Activated T-cell treated with anti-CD3 and anti-CD28 coated beads, Interleukin-2, amount 50 U/mL, for 72 hours (primary cell): ENCODE data around the gene ASTN2. TPM values are rescaled to one million over a fixed set of nuclear protein-coding genes. Genes with fewer than 3 reads are reported as not detected.

Source experiments
- ATAC-seq, 2 donors: fragments of 150-1000 bp; cut with Tn5 transposase; replicated peaks in 1 of 2; 2 replicates each; pipeline ENCODE4 v1.10.0; 2021; ENCODE audit warnings: moderate library complexity in 2 of 2, mild to moderate bottlenecking in 1 of 2
- DNase-seq, 2 donors: peaks; one replicate each; pipeline ENCODE4 v3.0.0; 2021 to 2022; ENCODE audit warnings: mixed read lengths in 1 of 2
- H3K27ac Mint-ChIP-seq: one replicate; pipeline ENCODE4 v1.8.0; 2022; ENCODE audit warnings: mild to moderate bottlenecking, moderate library complexity, mixed read lengths
- H3K27me3 Mint-ChIP-seq: one replicate; pipeline ENCODE4 v1.8.0; 2022; ENCODE audit warnings: low read depth, mixed read lengths
- H3K36me3 Mint-ChIP-seq, 2 donors: one replicate each; pipeline ENCODE4 v1.8.0; 2022; ENCODE audit warnings: mixed read lengths in 2 of 2, mild to moderate bottlenecking in 1 of 2; ENCODE audit not compliant: insufficient read depth in 2 of 2
- H3K4me1 Mint-ChIP-seq: one replicate; pipeline ENCODE4 v1.8.0; 2022; ENCODE audit warnings: low read depth, mixed read lengths
- H3K4me3 Mint-ChIP-seq, 2 donors: one replicate each; pipeline ENCODE4 v1.8.0; 2022; ENCODE audit warnings: mild to moderate bottlenecking in 2 of 2, mixed read lengths in 2 of 2, moderate library complexity in 2 of 2
- H3K9me3 Mint-ChIP-seq, 2 donors: one replicate each; pipeline ENCODE4 v1.8.0; 2022; ENCODE audit warnings: mixed read lengths in 2 of 2
- total RNA-seq, 2 donors: library from RNA; stranded (reverse); gene quantifications; one replicate each; pipeline ENCODE4 v1.2.3, GENCODE V29; 2022

ASTN2 gene
- total RNA-seq, 2 donors from 2014 or later, result 4.2 to 5.6 TPM

- Mint-ChIP-seq H3K9me3 (peaks cover 0 to 4% of the 10 kb centered on the region in 2 donors), H3K27me3 (no peaks in the 10 kb centered on the region), H3K36me3 (no peaks in the 10 kb centered on the region), H3K4me1 (no peaks in the 10 kb centered on the region), H3K4me3 (no peak overlapping the region), H3K27ac (no peak overlapping the region)
- no peak for DNase-seq
- ATAC-seq, result no peak
These were observed 74.4 kb downstream of the ASTN2 start for GRCh38 chr9:117340422-117340821.

DNA sequence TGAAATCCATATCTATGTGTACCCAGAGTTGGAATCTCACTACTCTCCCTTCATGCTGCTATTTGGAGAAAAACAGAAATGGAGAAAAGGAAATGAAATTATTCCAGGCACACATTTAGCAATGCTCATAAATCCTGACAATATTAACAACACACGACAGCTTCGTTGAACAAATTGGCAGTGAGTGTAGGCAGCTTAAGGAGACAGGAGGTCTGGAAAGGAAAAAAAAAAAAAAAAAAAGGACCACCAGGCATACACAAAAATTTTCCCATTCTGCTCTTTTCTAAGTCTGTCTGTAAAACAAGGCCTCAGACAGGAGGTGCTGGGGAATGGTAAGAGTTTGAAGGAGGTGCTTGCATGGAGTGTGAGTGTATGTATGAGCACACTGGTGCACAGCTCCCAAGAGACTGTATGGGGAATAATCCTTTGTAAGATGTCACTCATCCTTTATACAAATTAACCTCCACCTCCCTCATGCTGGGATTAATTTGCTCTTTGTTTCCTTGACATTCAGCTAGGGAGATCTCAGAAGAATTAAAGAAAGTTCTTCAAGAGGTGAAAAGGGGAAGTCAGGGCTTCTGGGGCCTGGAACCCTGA is 78.9 kb downstream of the ASTN2 start:
- no peak for DNase-seq
- H3K9me3 Mint-ChIP-seq, result peaks cover 0 to 6% of the 10 kb centered on the region in 2 donors
- no peak for ATAC-seq
- no peaks in the 10 kb centered on the region for H3K36me3 Mint-ChIP-seq
- no peak overlapping the region for H3K27ac Mint-ChIP-seq
- H3K4me3 Mint-ChIP-seq, result no peak overlapping the region
- H3K4me1 Mint-ChIP-seq, result no peaks in the 10 kb centered on the region
- no peaks in the 10 kb centered on the region for H3K27me3 Mint-ChIP-seq

DNA sequence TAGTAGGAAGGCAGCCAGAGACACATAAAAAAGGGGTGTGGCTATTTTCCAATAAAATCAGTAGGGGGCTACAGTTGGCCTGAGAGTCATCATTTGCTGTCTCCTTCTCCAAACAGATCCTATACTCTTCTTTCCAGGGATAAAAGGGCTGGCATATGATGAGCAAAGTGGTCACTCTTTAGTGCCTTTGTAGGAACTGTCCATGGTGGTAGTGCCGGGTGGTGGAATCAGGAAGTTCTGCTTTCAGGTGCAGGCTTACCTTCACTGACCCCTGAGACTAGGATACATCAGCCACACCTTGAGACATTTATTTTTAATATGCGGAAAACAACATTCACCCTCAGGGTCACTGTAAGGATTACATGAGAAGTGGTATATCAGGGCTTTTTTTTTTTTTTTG is 80.8 kb downstream of the ASTN2 start:
- Mint-ChIP-seq H3K36me3 (no peaks in the 10 kb centered on the region), H3K4me1 (no peaks in the 10 kb centered on the region), H3K4me3 (no peak overlapping the region), H3K27me3 (no peaks in the 10 kb centered on the region), H3K27ac (no peak overlapping the region), H3K9me3 (peaks cover 0 to 4% of the 10 kb centered on the region in 2 donors)
- DNase-seq, result no peak
- ATAC-seq, result no peak

DNA sequence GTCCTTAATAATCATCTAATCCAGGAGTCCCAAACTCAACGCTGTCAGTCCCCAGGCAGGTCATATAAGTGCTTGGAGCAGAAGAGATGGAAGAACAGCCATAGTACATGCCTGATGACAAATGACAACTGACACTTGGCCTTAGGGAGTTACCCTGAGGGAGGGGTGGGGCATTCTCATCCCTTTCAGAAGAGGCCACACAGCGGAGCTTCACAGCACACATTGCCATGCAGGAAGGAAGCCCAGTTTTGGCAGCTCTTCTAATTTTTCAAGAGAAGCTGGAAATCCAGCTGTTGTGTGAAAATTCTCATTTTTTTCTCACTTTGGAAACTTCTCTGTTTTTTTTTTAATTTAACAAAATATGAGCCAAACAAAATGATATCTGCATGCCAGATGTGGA is 89.0 kb downstream of the ASTN2 start:
- Mint-ChIP-seq H3K36me3 (no peaks in the 10 kb centered on the region), H3K9me3 (peaks cover 4 to 5% of the 10 kb centered on the region in 2 donors), H3K27ac (no peak overlapping the region), H3K4me1 (no peaks in the 10 kb centered on the region), H3K4me3 (no peak overlapping the region), H3K27me3 (peaks cover 4% of the 10 kb centered on the region)
- no peak for ATAC-seq
- DNase-seq, result no peak

DNA sequence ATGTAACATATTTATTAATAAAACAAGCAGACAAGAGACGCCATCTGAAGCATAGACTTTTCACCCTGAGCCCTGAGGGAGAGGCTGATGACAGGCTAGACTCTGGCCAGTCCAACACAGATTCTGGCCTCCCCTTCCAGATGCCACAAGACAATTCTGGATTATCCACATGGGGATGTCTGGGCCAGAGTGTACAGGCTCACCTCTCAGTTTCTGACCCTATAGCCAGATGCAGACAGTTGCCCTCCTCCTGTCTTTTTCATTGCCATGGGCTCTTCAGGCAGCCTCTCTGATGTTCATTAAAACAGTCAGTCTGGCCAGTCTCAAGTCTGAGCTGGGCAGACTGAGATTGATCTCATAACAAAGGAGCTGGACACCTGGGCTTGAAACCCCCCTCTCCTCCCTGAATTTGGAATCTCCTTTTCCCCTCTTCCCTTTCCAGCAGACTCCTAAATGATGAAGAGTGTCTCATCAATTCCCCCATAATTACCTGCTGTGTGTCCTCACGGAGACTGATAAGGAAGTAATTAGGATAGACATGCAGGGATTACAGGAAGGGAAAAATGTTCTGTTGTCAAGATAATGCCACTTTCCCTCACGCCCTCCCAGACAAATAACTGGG is 89.6 kb downstream of the ASTN2 start:
- H3K27me3 Mint-ChIP-seq, result peaks cover 4% of the 10 kb centered on the region
- no peak overlapping the region for H3K4me3 Mint-ChIP-seq
- H3K36me3 Mint-ChIP-seq, result no peaks in the 10 kb centered on the region
- no peaks in the 10 kb centered on the region for H3K4me1 Mint-ChIP-seq
- DNase-seq, result no peak
- peaks cover 4 to 5% of the 10 kb centered on the region in 2 donors for H3K9me3 Mint-ChIP-seq
- H3K27ac Mint-ChIP-seq, result no peak overlapping the region
- ATAC-seq, result no peak

DNA sequence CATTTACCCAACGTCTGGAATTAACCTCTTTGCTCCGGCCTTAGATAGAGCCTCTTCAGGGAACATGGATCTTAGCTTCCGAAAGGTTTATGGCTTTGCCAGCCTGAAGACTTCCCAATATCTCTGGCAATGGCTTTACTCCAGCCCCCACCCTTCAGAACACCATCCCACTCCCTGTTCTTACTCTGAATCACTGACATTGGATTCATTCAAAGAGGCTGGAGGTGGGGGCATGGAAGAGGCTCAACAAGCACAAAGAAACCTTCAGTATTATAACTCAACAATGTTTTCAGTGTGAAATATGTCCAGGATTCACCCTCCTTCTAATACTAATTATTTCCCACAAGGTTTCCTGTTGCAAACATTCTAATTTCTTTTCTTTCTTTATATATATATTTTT is 91.5 kb downstream of the ASTN2 start:
- no peak overlapping the region for H3K4me3 Mint-ChIP-seq
- H3K27me3 Mint-ChIP-seq, result peaks cover 4% of the 10 kb centered on the region
- no peaks in the 10 kb centered on the region for H3K4me1 Mint-ChIP-seq
- DNase-seq, result no peak
- peaks cover 4 to 5% of the 10 kb centered on the region in 2 donors for H3K9me3 Mint-ChIP-seq
- no peak for ATAC-seq
- H3K36me3 Mint-ChIP-seq, result no peaks in the 10 kb centered on the region
- no peak overlapping the region for H3K27ac Mint-ChIP-seq

GRCh38 chr9:117317192-117317591 is 97.7 kb downstream of the ASTN2 start:
- H3K9me3 Mint-ChIP-seq, result peaks cover 0 to 1% of the 10 kb centered on the region in 2 donors

DNA sequence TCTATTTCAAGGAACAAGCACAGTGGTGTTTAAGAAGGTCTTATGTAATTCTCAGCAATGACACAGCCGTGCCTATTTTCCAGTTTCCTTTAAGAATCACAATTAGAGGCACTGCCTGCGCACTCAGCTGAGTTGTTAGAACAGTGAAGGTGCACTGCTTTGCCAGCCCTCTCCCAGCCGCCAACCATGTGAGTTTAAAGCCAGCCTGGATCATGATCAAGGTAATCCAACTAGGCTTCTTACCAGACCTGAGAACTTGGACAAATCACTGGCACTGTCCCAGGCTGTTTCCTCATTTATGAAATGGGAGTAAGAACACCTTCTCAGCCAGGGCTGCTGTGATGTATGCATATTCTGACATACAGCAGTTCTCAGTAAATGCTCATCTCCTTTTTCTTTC is 99.6 kb downstream of the ASTN2 start:
- Mint-ChIP-seq H3K4me3 (no peak overlapping the region), H3K36me3 (no peaks in the 10 kb centered on the region), H3K27ac (no peak overlapping the region), H3K4me1 (no peaks in the 10 kb centered on the region), H3K9me3 (peaks cover 0 to 1% of the 10 kb centered on the region in 2 donors), H3K27me3 (no peaks in the 10 kb centered on the region)
- ATAC-seq (no peak), DNase-seq (no peak)

More at GRCh38 chr9:117317192-117317591, 97.7 kb downstream of the ASTN2 start:
- H3K27ac Mint-ChIP-seq, result no peak overlapping the region
- H3K4me3 Mint-ChIP-seq, result no peak overlapping the region
- H3K4me1 Mint-ChIP-seq, result no peaks in the 10 kb centered on the region
- no peaks in the 10 kb centered on the region for H3K27me3 Mint-ChIP-seq
- no peaks in the 10 kb centered on the region for H3K36me3 Mint-ChIP-seq
- DNase-seq, result no peak
- ATAC-seq, result no peak

DNA sequence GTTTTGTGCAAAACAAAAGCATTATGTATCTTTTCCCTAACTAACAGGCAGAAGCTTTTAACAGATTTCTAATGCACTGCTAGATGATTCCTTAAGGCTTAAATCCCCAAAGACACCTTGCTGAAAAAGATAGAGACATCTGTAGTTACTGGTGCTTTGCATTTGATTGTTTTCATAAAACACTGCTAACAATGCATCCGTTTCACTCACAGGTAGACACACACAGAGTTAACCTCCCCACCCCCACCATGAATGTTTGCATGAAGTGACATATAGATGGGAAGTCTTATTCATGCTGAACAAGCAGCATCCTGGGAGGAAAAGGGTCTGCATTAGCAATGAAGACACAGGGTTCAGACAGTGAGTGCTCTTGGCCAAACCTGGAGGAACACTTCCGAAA is 100.9 kb downstream of the ASTN2 start:
- Mint-ChIP-seq H3K9me3 (peaks cover 0 to 1% of the 10 kb centered on the region in 2 donors), H3K27me3 (no peaks in the 10 kb centered on the region), H3K36me3 (no peaks in the 10 kb centered on the region), H3K4me3 (no peak overlapping the region), H3K27ac (no peak overlapping the region), H3K4me1 (no peaks in the 10 kb centered on the region)
- ATAC-seq (no peak), DNase-seq (no peak)

DNA sequence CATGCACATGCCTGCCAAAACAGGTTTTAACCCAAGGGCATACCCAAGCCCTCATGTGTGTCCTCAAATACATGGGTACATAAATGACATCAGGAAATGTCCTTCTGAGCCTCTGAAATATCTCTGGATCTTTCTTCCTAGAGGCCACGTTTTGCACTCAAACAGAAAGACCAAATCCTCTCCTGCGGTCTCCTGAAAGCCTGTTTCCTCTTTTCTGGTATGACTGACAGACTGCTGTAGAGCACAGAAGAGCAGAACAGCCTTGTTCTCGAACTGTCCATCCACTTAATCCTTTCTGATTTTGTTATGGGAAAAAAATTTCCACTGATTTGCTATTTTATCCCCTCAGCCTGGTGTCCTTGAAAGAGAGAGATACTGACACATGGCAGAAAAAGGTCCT is 107.2 kb downstream of the ASTN2 start:
- H3K27ac Mint-ChIP-seq, result no peak overlapping the region
- no peaks in the 10 kb centered on the region for H3K4me1 Mint-ChIP-seq
- peaks cover 0 to 2% of the 10 kb centered on the region in 2 donors for H3K9me3 Mint-ChIP-seq
- H3K36me3 Mint-ChIP-seq, result no peaks in the 10 kb centered on the region
- no peak overlapping the region for H3K4me3 Mint-ChIP-seq
- H3K27me3 Mint-ChIP-seq, result no peaks in the 10 kb centered on the region
- no peak for DNase-seq
- no peak for ATAC-seq

DNA sequence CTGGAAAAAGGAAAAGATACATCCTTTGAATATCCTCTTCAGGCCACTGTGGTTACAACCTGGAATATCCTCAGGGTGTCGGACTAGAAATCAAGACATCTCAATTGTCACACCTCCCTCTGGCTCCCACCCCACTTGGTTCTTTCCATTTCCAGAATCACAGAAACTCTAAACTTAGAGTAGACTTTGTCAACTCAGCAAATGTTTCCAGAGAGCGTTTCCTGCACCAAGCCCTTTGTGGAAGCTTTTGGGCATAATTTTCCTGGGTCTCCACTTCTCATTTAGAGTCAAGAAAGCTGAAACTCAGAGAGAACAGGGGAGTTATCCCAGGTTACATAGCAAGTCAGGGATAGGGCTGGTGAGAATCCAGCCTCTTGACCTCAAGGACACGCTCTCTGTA is 108.8 kb downstream of the ASTN2 start:
- Mint-ChIP-seq H3K4me3 (no peak overlapping the region), H3K27ac (no peak overlapping the region), H3K4me1 (no peaks in the 10 kb centered on the region), H3K27me3 (no peaks in the 10 kb centered on the region), H3K9me3 (peaks cover 0 to 2% of the 10 kb centered on the region in 2 donors), H3K36me3 (no peaks in the 10 kb centered on the region)
- DNase-seq (no peak), ATAC-seq (no peak)

DNA sequence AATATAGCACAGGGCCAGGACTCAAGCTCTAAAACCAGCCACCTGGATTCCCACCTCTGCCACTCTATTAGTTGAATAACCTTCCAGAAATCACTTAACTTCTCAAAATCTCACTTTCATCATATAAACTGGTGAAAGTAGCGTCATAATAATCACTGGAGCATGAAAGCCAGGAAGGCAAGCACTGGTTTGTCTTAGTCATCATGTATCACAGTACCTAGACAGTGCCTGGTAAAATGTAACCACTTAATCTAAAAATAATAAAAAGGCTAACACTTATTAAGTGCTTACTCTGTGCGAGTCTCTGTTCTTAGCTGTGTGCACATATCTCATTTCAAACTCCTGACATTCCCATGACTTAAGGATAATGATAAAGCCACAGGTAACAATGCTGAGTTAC is 109.4 kb downstream of the ASTN2 start:
- DNase-seq (no peak), ATAC-seq (no peak)
- no peaks in the 10 kb centered on the region for H3K36me3 Mint-ChIP-seq
- no peak overlapping the region for H3K27ac Mint-ChIP-seq
- H3K4me3 Mint-ChIP-seq, result no peak overlapping the region
- no peaks in the 10 kb centered on the region for H3K27me3 Mint-ChIP-seq
- H3K4me1 Mint-ChIP-seq, result no peaks in the 10 kb centered on the region
- peaks cover 0 to 2% of the 10 kb centered on the region in 2 donors for H3K9me3 Mint-ChIP-seq

- H3K9me3 Mint-ChIP-seq, result peaks cover 0 to 2% of the 10 kb centered on the region in 2 donors
- DNase-seq (no peak), ATAC-seq (no peak)
- no peak overlapping the region for H3K27ac Mint-ChIP-seq
- no peak overlapping the region for H3K4me3 Mint-ChIP-seq
- H3K27me3 Mint-ChIP-seq, result no peaks in the 10 kb centered on the region
- no peaks in the 10 kb centered on the region for H3K36me3 Mint-ChIP-seq
- no peaks in the 10 kb centered on the region for H3K4me1 Mint-ChIP-seq
These were observed 110.3 kb downstream of the ASTN2 start for GRCh38 chr9:117304549-117304948.

DNA sequence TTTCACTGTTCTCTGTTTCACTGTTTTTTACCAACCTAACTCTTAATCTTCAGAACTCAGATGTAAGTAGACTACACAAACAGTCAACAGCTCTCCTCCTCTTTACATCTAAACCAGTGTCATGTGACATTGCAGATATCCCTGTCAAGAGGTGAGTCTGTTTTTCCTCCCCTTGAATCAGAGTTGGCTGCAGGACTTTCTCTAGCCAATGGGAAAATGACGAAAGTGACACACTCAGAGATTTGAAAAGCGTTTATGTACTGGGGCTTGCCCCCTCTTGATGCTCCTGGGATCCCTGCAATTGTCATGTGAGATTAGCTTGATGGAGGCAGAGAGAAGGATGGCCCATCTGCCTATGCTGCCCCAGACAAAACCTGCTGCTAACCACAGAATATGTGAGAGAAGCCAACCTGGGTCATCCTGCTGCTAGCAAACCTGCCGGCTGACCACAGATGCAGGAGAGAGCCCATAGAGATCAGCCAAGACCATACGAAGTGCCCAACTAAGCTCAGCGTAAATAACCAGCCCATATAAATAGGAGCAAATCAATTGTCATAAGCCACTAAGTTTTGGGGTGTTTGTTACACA is 111.1 kb downstream of the ASTN2 start:
- no peak for ATAC-seq
- Mint-ChIP-seq H3K27me3 (no peaks in the 10 kb centered on the region), H3K4me1 (no peaks in the 10 kb centered on the region), H3K4me3 (no peak overlapping the region), H3K27ac (no peak overlapping the region), H3K9me3 (peaks cover 0 to 5% of the 10 kb centered on the region in 2 donors), H3K36me3 (no peaks in the 10 kb centered on the region)
- DNase-seq, result no peak
